ENCODE measurements around the gene FOXG1.
A peak's percentile ranks its signal among the peaks of the same experiment; 100 is the strongest.

Gene FOXG1

GRCh38 chr14:28758253-28758884 is 8.2 kb upstream of the FOXG1 start:
- Mint-ChIP-seq H3K4me3 (no peak overlapping the region), H3K27ac (no peak overlapping the region), H3K27me3 (peaks cover 72% of the 10 kb centered on the region), H3K9me3 (peaks cover 17% of the 10 kb centered on the region), H3K4me1 (no peaks in the 10 kb centered on the region), H3K36me3 (peaks cover 3% of the 10 kb centered on the region)

DNA sequence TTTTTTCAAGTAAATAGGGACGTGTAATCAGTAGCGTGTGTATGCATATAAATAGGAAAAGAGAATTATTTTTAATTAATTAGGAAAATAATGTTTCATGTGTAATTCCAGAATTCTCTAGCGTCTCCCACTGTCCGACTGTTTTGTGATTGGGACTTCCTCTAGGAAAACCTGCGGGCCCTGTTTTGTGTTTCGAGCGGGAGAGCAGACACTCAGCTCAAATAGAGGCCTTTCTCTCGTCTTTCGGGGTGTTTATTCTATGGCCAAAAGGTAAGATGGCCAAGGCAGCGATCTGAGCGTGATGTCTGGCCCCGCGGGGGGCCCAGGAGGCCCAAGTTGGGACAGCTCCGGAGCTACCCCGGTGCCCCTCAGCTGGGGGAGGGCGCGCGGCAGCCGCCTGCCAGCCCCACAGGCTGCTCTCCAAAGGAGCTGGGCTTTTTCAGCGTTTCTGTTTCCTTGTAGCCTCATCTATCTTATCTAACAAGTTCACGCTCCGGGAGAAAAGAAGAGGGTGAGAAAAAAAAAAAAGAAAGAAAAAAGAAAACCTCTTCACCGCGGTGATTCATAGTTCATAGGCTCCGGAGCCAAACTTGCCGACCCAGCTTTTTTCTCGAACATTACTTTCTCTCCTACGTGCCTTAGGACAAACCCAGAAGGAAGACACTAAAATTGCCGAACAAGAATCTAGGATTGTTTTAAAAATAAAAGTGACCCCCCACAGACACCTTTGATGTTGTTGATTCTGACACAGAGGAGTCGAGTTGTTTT is 7.5 kb upstream of the FOXG1 start:
- peaks cover 74% of the 10 kb centered on the region for H3K27me3 Mint-ChIP-seq
- peaks cover 3% of the 10 kb centered on the region for H3K36me3 Mint-ChIP-seq
- H3K27ac Mint-ChIP-seq = no peak overlapping the region
- H3K9me3 Mint-ChIP-seq = peaks cover 17% of the 10 kb centered on the region
- no peaks in the 10 kb centered on the region for H3K4me1 Mint-ChIP-seq
- H3K4me3 Mint-ChIP-seq = no peak overlapping the region

DNA sequence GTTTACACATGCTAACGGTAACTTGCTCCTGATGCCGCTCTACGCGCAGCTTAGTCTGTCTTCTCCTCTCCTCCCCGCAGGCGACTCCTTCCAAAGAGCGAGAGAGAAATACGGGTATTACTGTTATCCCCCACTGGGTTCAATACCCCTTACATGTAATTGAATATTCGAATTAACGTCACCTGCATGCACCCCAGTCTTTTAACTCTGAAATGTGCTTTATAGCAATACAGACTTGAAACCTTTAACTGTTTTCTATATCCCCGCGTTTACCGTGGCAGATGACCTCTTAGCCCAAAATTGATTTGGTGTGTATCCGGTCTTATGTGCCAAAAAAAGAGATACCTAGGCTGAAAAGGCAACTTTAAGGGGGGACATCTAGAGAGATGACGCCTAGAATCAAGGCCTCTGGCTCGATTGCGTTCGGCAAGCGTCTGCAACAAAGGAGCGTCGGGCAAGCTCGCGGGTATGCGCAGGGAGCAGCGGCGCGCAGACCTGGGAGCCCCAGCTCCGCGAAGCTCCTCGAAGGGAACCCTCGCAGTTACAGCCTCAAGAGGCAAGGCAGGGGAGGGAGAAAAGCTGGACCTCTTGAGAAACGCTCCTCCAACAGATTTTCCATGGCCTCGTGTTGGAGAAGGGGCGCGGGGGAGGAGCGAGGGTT is 6.8 kb upstream of the FOXG1 start:
- Mint-ChIP-seq H3K27ac (no peak overlapping the region), H3K9me3 (peaks cover 15% of the 10 kb centered on the region), H3K36me3 (peaks cover 3% of the 10 kb centered on the region), H3K27me3 (peaks cover 79% of the 10 kb centered on the region), H3K4me1 (no peaks in the 10 kb centered on the region), H3K4me3 (no peak overlapping the region)

- H3K4me1 Mint-ChIP-seq = no peaks in the 10 kb centered on the region
- H3K36me3 Mint-ChIP-seq = peaks cover 3% of the 10 kb centered on the region
- no peak overlapping the region for H3K27ac Mint-ChIP-seq
- H3K9me3 Mint-ChIP-seq = peaks cover 9% of the 10 kb centered on the region
- H3K4me3 Mint-ChIP-seq = no peak overlapping the region
- peaks cover 78% of the 10 kb centered on the region for H3K27me3 Mint-ChIP-seq
Measured at GRCh38 chr14:28760431-28760996, 6.1 kb upstream of the FOXG1 start.

- Mint-ChIP-seq H3K36me3 (peaks cover 6% of the 10 kb centered on the region), H3K4me1 (peaks cover 5% of the 10 kb centered on the region), H3K4me3 (no peak overlapping the region), H3K27me3 (peaks cover 74% of the 10 kb centered on the region), H3K9me3 (peaks cover 9% of the 10 kb centered on the region), H3K27ac (no peak overlapping the region)
Measured at GRCh38 chr14:28761438-28762291, 4.9 kb upstream of the FOXG1 start.

GRCh38 chr14:28762303-28762954 is 4.2 kb upstream of the FOXG1 start:
- Mint-ChIP-seq H3K4me3 (no peak overlapping the region), H3K27ac (no peak overlapping the region), H3K27me3 (peaks cover 70% of the 10 kb centered on the region), H3K36me3 (peaks cover 6% of the 10 kb centered on the region), H3K9me3 (peaks cover 9% of the 10 kb centered on the region), H3K4me1 (peaks cover 5% of the 10 kb centered on the region)

DNA sequence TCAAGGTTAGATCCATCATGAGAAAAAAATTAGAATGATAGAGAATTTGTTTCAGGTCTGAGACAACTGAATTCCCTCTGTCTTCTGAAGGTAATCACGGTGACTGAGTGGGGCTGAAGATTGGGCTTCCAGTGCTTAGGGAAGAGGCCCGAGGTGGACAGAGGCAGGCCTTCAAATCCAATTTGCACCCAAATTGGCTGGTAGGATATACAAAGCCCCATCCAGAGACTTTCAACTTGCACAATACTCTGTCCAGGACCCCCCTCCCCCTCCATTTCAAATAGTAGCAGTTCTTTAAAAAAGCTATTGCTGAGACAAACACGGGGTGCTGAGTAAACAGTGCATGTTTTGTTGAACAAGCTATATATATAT is 3.6 kb upstream of the FOXG1 start:
- Mint-ChIP-seq H3K9me3 (peaks cover 9% of the 10 kb centered on the region), H3K4me1 (peaks cover 5% of the 10 kb centered on the region), H3K27me3 (peaks cover 69% of the 10 kb centered on the region), H3K27ac (no peak overlapping the region), H3K36me3 (peaks cover 6% of the 10 kb centered on the region), H3K4me3 (no peak overlapping the region)

DNA sequence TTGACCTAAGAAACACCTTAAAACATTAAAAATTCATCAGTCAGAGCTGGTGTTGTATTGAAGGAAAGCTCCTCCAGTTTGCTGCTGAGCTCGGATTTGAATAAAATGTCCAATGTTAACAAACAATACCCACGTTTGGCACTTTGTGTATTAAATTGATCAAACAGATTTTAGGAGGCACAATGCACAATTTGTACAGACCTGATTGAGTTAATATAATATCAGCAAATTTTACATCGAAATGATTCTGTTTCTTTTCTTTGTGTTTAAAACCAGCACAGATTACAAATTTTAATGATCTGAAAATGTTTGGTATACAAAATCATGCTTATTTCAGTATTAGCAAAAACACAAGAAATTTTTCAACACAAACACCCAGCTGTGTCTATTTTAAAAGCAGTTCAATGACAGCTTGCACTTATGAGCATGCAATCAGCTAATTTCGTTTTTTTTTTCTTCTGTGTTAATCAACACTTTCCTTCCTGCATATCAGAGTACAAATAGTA is 2.8 kb upstream of the FOXG1 start:
- no peak overlapping the region for H3K4me3 Mint-ChIP-seq
- peaks cover 8% of the 10 kb centered on the region for H3K36me3 Mint-ChIP-seq
- H3K9me3 Mint-ChIP-seq = peaks cover 12% of the 10 kb centered on the region

GRCh38 chr14:28764257-28765160 is 2.1 kb upstream of the FOXG1 start:
- Mint-ChIP-seq H3K4me1 (peaks cover 5% of the 10 kb centered on the region), H3K27me3 (peaks cover 69% of the 10 kb centered on the region), H3K36me3 (peaks cover 8% of the 10 kb centered on the region), H3K9me3 (peaks cover 14% of the 10 kb centered on the region), H3K4me3 (no peak overlapping the region), H3K27ac (no peak overlapping the region)

More for the DNA sequence above, 2.8 kb upstream of the FOXG1 start:
- Mint-ChIP-seq H3K4me1 (peaks cover 5% of the 10 kb centered on the region), H3K27me3 (peaks cover 71% of the 10 kb centered on the region), H3K27ac (no peak overlapping the region)

- H3K4me3 Mint-ChIP-seq = peak overlapping the region; percentile 55
- peaks cover 8% of the 10 kb centered on the region for H3K36me3 Mint-ChIP-seq
- peaks cover 62% of the 10 kb centered on the region for H3K27me3 Mint-ChIP-seq
- no peak overlapping the region for H3K27ac Mint-ChIP-seq
- peaks cover 5% of the 10 kb centered on the region for H3K4me1 Mint-ChIP-seq
- peaks cover 15% of the 10 kb centered on the region for H3K9me3 Mint-ChIP-seq
Measured at GRCh38 chr14:28765169-28765830, 1.3 kb upstream of the FOXG1 start.

GRCh38 chr14:28765831-28766468 is 637 bp upstream of the FOXG1 start:
- peaks cover 62% of the 10 kb centered on the region for H3K27me3 Mint-ChIP-seq
- peak overlapping the region; percentile 66 for H3K4me3 Mint-ChIP-seq
- peaks cover 13% of the 10 kb centered on the region for H3K9me3 Mint-ChIP-seq
- H3K4me1 Mint-ChIP-seq = peaks cover 5% of the 10 kb centered on the region
- H3K36me3 Mint-ChIP-seq = peaks cover 8% of the 10 kb centered on the region
- no peak overlapping the region for H3K27ac Mint-ChIP-seq

GRCh38 chr14:28767030-28767852 is 654 bp downstream of the FOXG1 start:
- H3K4me3 Mint-ChIP-seq = peak overlapping the region; percentile 36
- H3K27ac Mint-ChIP-seq = no peak overlapping the region
- H3K9me3 Mint-ChIP-seq = peaks cover 17% of the 10 kb centered on the region
- H3K4me1 Mint-ChIP-seq = peaks cover 5% of the 10 kb centered on the region
- peaks cover 5% of the 10 kb centered on the region for H3K36me3 Mint-ChIP-seq
- H3K27me3 Mint-ChIP-seq = peaks cover 53% of the 10 kb centered on the region
